Tibial artery (tissue), 4 donors: ENCODE data around the gene DSCAM.

ENCODE experiments used
- DNase-seq, 2 donors: peaks; one replicate each; pipeline ENCODE4 v3.0.0-alpha.2; 2019
- H3K27ac ChIP-seq, 2 donors: fragments of 200-600 bp; sonication (generic) in 1 of 2; 1 replicate in 1 of 2; 2 replicates in 1 of 2; pipeline ENCODE4 v1.5.1; 2018 to 2019; ENCODE audit warnings: mild to moderate bottlenecking in 1 of 2
- H3K27me3 ChIP-seq, 2 donors: fragments of 200-600 bp; sonication (generic) in 1 of 2; one replicate each; pipeline versions ENCODE4 v1.5.1 to v1.6.0; 2016 to 2019
- H3K36me3 ChIP-seq, 3 donors: fragments of 200-600 bp; sonication (generic) in 2 of 3; one replicate each; pipeline ENCODE4 v1.5.1; 2016 to 2019; ENCODE audit warnings: mild to moderate bottlenecking in 2 of 3
- H3K4me1 ChIP-seq, 4 donors: fragments of 200-600 bp; sonication (generic) in 2 of 4; 1 replicate in 3 of 4; 2 replicates in 1 of 4; pipeline ENCODE4 v1.5.1; 2016 to 2019
- H3K4me3 ChIP-seq, 2 donors: fragments of 200-600 bp; sonication (generic) in 1 of 2; 1 replicate in 1 of 2; 2 replicates in 1 of 2; pipeline ENCODE4 v1.5.1; 2018 to 2019; ENCODE audit warnings: mild to moderate bottlenecking in 2 of 2
- H3K9me3 ChIP-seq, 3 donors: fragments of 200-600 bp; sonication (generic) in 1 of 3; one replicate each; pipeline ENCODE4 v1.5.1; 2016 to 2019
- intact Hi-C: fragments of 100-400 bp; cut with DNase I; formaldehyde crosslinking; loops from one replicate; pipeline ENCODE4 v1.15.0; 2023; ENCODE audit warnings: low total_unique reads
- TF ChIP-seq, protein P1 (sequence below), 2 experiments: fragments of 200-600 bp in 1 of 2; fragments of 450-650 bp in 1 of 2; IDR thresholded peaks; one replicate each; pipeline ENCODE4 v1.5.1; 2017 to 2019; ENCODE audit warnings: antibody characterized with exemption in 2 of 2, mild to moderate bottlenecking in 1 of 2, moderate library complexity in 1 of 2

The DSCAM gene

DNA sequence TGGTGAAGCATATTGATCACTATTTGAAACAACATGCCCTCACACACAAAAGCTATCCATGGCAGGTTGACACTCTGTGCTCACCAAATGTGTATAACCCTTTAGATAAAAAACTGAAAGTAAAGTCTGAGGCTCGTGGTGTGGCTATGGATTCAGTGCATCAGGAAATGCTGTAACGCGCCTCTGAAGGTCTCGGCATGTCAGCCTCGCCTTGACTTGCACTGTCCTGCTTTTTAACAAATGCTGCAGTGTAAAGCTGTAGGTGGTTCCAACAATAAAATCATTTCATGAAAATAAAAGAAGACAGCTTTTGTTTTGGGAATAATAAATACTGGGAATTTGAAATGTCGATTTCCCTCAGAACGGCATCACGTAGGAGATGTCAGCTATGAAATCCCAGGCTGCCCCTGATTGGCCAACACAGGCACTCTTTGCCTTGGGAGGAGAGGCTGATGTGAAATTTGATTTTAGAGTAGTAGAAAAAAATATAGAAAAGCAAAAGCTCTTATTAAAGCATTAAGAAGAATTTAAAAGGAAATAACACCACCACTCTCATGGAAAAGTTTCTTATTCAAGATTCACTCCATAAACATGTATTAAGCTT, 168.2 kb downstream of the DSCAM start:
- Histone ChIP-seq H3K36me3 (no peaks in the 10 kb centered on the region), H3K27ac (no peak overlapping the region), H3K27me3 (no peaks in the 10 kb centered on the region), H3K4me3 (no peak overlapping the region), H3K9me3 (no peaks in the 10 kb centered on the region), H3K4me1 (no peaks in the 10 kb centered on the region)
- no peak for DNase-seq
- TF ChIP-seq, protein P1, sequence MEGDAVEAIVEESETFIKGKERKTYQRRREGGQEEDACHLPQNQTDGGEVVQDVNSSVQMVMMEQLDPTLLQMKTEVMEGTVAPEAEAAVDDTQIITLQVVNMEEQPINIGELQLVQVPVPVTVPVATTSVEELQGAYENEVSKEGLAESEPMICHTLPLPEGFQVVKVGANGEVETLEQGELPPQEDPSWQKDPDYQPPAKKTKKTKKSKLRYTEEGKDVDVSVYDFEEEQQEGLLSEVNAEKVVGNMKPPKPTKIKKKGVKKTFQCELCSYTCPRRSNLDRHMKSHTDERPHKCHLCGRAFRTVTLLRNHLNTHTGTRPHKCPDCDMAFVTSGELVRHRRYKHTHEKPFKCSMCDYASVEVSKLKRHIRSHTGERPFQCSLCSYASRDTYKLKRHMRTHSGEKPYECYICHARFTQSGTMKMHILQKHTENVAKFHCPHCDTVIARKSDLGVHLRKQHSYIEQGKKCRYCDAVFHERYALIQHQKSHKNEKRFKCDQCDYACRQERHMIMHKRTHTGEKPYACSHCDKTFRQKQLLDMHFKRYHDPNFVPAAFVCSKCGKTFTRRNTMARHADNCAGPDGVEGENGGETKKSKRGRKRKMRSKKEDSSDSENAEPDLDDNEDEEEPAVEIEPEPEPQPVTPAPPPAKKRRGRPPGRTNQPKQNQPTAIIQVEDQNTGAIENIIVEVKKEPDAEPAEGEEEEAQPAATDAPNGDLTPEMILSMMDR (IDR thresholded peaks at IDR 0.05): no peak
- intact Hi-C loops: no loop called here

DNA sequence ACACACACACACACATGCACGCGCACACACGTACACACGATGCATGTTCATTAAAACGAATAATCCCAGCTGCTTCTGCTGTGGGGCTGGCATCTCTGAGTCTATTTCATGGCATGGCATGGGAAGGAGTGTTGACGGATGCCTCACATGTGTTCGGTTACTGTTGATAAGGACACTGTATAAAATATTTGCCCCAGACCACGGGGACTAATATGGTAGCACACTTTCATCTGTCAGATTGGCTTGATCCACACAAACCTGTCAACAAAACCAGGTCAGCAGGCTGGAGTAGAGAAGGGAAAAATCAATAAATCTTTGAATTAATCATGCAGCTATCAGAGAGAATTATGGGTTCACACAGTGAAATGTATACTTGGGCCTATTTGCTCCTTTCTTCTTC, 171.9 kb downstream of the DSCAM start:
- DNase-seq: no peak
- TF ChIP-seq, protein P1 (IDR thresholded peaks at IDR 0.05): no peak
- Histone ChIP-seq H3K36me3 (no peaks in the 10 kb centered on the region), H3K4me3 (no peak overlapping the region), H3K4me1 (no peaks in the 10 kb centered on the region), H3K27me3 (no peaks in the 10 kb centered on the region), H3K9me3 (no peaks in the 10 kb centered on the region), H3K27ac (no peak overlapping the region)
- intact Hi-C loops: no loop called here

DNA sequence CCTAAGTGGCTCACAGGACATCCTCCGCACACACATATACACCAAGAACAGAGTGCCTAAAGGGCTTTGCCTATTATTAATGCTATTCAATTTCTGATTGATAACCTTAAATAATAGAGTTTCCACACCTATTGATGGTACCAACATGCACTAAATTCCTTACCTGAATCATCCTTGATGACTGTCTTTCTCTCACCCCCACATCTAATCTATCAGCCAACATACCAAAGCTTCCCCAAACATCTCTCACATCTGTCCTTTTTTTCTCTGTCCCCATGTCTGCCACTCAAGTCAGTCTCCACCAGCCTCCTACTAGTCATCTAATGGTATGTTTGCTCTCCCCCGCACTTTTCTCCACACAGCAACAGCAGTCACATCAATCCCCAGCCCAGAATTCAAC, 174.4 kb downstream of the DSCAM start:
- Histone ChIP-seq H3K9me3 (no peaks in the 10 kb centered on the region), H3K4me1 (no peaks in the 10 kb centered on the region)
- intact Hi-C loops: no loop called here

DNA sequence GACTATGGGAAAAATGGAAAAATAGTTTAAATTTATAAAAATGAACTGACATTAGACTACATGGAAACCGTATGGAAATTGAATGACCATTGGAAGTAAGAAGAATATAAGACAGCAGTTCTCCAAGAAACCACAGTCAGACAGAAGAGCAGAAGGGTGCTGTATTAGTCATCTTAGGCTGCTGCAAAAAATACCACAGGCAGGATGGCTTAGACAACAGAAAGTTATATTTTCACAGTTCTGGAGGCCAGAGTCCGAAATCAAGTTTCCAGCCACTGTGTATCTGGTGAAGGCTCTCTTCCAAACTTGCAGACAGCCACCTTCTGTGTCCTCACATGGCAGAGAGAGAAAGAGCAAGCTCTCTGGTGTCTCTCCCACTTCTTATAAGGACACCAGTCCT, 175.2 kb downstream of the DSCAM start:
- DNase-seq: no peak
- TF ChIP-seq, protein P1 (IDR thresholded peaks at IDR 0.05): no peak
- intact Hi-C loops: no loop called here

More for the DNA sequence above, 174.4 kb downstream of the DSCAM start:
- H3K27me3 ChIP-seq: no peaks in the 10 kb centered on the region
- no peak overlapping the region for H3K27ac ChIP-seq
- TF ChIP-seq, protein P1 (IDR thresholded peaks at IDR 0.05): no peak
- DNase-seq: no peak
- H3K4me3 ChIP-seq: no peak overlapping the region
- H3K36me3 ChIP-seq: no peaks in the 10 kb centered on the region

DNA sequence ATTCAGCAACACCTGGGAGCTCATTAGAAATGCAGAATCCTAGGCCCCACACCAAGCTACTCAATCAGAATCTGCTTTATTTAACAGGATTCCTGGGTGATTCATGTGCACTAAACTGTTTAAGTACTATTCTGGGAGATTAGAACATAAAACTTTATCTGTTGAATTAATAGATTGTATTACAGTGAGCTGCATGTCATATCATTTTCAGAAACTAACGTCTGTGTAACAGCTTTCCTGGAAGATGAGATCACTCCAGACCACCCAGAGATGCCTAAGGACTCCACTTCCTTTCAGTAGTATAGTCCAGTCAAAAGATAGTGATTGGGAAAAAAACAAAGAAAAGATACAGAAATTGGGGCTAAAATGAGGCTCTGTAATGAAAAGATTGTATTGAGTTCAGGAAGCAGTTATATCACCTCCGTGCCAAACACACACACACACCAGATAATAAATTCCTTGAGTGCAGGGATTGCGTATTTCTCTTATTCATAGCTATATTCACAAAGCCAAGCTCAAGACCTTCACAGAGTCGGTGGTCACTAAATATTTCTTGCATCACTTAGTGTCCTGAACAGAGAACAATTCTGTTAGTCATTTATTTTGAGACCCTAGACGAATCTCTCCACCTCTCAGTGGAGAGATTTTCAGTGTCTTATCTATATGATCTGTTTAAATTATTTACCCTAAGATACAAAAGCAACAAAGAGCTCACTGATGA, 178.2 kb downstream of the DSCAM start:
- TF ChIP-seq, protein P1 (IDR thresholded peaks at IDR 0.05): no peak
- Histone ChIP-seq H3K27ac (no peak overlapping the region), H3K9me3 (no peaks in the 10 kb centered on the region), H3K27me3 (no peaks in the 10 kb centered on the region), H3K4me3 (no peak overlapping the region), H3K4me1 (no peaks in the 10 kb centered on the region), H3K36me3 (no peaks in the 10 kb centered on the region)
- intact Hi-C loops: no loop called here
- no peak for DNase-seq

More for the DNA sequence above, 175.2 kb downstream of the DSCAM start:
- H3K27ac ChIP-seq: no peak overlapping the region
- H3K9me3 ChIP-seq: no peaks in the 10 kb centered on the region
- H3K4me3 ChIP-seq: no peak overlapping the region
- H3K27me3 ChIP-seq: no peaks in the 10 kb centered on the region
- H3K36me3 ChIP-seq: no peaks in the 10 kb centered on the region
- no peaks in the 10 kb centered on the region for H3K4me1 ChIP-seq
